ENCODE results near the gene AGFG2.

DNA sequence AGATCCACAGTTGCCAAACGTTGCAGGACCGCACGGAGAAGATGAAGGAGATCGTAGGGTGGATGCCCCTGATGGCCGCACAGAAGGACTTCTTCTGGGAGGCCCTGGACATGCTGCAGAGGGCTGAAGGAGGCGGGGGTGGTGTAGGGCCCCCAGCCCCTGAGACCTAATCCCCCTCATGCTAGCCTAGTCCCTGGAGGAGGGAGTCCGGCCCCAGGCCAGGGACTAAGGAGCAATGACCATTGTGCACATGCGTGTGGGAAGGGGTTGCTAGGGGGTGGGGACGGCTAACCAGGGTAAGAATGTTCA lies 61.7 kb downstream of the AGFG2 start:
- TF ChIP-seq, protein P1, sequence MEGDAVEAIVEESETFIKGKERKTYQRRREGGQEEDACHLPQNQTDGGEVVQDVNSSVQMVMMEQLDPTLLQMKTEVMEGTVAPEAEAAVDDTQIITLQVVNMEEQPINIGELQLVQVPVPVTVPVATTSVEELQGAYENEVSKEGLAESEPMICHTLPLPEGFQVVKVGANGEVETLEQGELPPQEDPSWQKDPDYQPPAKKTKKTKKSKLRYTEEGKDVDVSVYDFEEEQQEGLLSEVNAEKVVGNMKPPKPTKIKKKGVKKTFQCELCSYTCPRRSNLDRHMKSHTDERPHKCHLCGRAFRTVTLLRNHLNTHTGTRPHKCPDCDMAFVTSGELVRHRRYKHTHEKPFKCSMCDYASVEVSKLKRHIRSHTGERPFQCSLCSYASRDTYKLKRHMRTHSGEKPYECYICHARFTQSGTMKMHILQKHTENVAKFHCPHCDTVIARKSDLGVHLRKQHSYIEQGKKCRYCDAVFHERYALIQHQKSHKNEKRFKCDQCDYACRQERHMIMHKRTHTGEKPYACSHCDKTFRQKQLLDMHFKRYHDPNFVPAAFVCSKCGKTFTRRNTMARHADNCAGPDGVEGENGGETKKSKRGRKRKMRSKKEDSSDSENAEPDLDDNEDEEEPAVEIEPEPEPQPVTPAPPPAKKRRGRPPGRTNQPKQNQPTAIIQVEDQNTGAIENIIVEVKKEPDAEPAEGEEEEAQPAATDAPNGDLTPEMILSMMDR (IDR thresholded peaks at IDR 0.05): no peak
- TF ChIP-seq POLR2AphosphoS5 (IDR thresholded peaks at IDR 0.05): no peak

Data from transverse colon (tissue), 4 donors.